Regular cardiac myocyte (primary cell): ENCODE measurements around the gene THY1. TPM values are rescaled to one million over a fixed set of nuclear protein-coding genes. Genes with fewer than 3 reads are reported as not detected.

ENCODE experiments used
- total RNA-seq: library from RNA; depleted of rRNA; stranded (reverse); fragments of >200 nt; gene quantifications from 2 replicates; pipeline ENCODE4 v1.2.3, GENCODE V29; 2014

THY1 gene
- total RNA-seq, result 3.3 and 9.6 TPM in 2 replicates

GRCh38 chr11:119422809-119423508 lies at the start of gene THY1:
Gene THY1 (minus strand): TSS chr11:119423172. CDS start chr11:119420905, 2,267 bp downstream.

GRCh38 chr11:119381181-119381988 lies 41.6 kb downstream of the THY1 start, which contains the start of gene USP2:
Gene USP2 (minus strand): TSS chr11:119381690. CDS start chr11:119373480, 8,210 bp downstream.

Other genes starting within 250 kb of the THY1 start
- 0.19 TPM in 1 of 2 replicates, not detected in the other for gene NHERF4, start 237.7 kb downstream of the THY1 start, total RNA-seq
- 5.6 and 7.1 TPM in 2 replicates for gene CBL, start 216.8 kb downstream of the THY1 start, total RNA-seq
- gene MCAM, start 106.0 kb downstream of the THY1 start, total RNA-seq, result 54.6 and 130 TPM in 2 replicates
- gene RNF26, start 88.6 kb downstream of the THY1 start, total RNA-seq, result 3.7 and 6.5 TPM in 2 replicates
- gene C1QTNF5, start 82.3 kb downstream of the THY1 start, total RNA-seq, result 1.5 and 11.0 TPM in 2 replicates
- gene MFRP, start 76.5 kb downstream of the THY1 start, total RNA-seq, result under 0.01 TPM in 1 of 2 replicates, not detected in the other
- gene USP2, start 41.5 kb downstream of the THY1 start, total RNA-seq, result 0.28 and 0.38 TPM in 2 replicates